Neuron (in vitro differentiated cells): ENCODE measurements around the gene KIAA0825.
"Not testable (repeated sequence)": the region's sequence is repeated elsewhere in the genome, so short reads cannot be mapped to it uniquely, and the experiment has no call there.

Source experiments
- H2AFZ ChIP-seq: one replicate; pipeline ENCODE4 v1.6.1; 2013; ENCODE audit warnings: low read depth, mild to moderate bottlenecking, inconsistent platforms, low read length, moderate library complexity
- H3K27me3 ChIP-seq: one replicate; pipeline ENCODE4 v1.6.1; 2013; ENCODE audit warnings: low read length; ENCODE audit not compliant: insufficient read depth
- H3K36me3 ChIP-seq: one replicate; pipeline ENCODE4 v1.6.1; 2013; ENCODE audit warnings: low read length; ENCODE audit not compliant: insufficient read depth
- H3K4me1 ChIP-seq: one replicate; pipeline ENCODE4 v1.6.1; 2013; ENCODE audit warnings: low read length; ENCODE audit not compliant: insufficient read depth
- H3K4me3 ChIP-seq: 2 replicates; pipeline ENCODE4 v1.5.1; 2013; ENCODE audit warnings: mild to moderate bottlenecking, low read length, moderate library complexity
- H3K9me3 ChIP-seq: one replicate; pipeline ENCODE4 v1.6.1; 2013; ENCODE audit warnings: low read length

Gene KIAA0825

DNA sequence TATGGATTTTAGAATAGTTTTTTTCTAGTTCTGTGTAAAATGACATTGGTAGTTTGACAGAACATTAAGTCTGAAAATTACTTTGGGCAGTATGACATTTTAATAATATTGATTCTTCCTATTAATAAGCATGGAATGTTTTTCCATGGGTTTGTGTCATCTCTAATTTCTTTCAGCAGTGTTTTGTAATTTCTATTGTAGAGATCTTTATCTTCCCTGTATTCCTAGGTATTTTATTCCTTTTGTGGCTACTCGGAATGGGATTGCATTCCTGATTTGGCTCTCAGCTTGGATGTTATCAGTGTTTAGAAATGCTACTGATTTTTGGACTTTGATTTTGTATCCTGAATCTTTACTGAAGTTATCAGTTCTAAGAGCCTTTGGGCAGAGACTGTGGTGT lies 420.4 kb downstream of the KIAA0825 start:
- Histone ChIP-seq H2AFZ (no peak overlapping the region), H3K9me3 (no peaks in the 10 kb centered on the region), H3K27me3 (no peaks in the 10 kb centered on the region), H3K4me3 (no peak overlapping the region), H3K36me3 (no peaks in the 10 kb centered on the region), H3K4me1 (no peaks in the 10 kb centered on the region)

DNA sequence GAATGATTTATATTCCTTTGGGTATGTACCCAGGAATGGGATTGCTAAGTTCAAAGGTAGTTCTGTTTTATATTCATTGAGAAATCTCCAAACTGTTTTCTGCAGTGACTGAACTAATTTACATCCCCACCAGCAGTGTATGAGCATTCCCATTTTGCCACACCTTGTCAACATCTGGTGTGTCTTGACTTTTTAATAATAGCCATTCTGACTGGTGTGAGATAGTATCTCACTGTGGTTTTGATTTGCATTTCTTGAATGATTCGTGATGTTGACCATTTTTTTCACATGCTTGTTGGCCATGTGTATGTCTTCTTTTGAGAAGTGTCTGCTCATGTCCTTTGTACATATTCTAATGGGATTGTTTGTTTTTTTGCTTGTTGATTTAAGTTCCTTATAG lies 421.5 kb downstream of the KIAA0825 start:
- Histone ChIP-seq H3K9me3 (no peaks in the 10 kb centered on the region), H3K27me3 (no peaks in the 10 kb centered on the region), H3K4me1 (peaks cover 3% of the 10 kb centered on the region), H2AFZ (no peak overlapping the region), H3K36me3 (no peaks in the 10 kb centered on the region), H3K4me3 (no peak overlapping the region)

DNA sequence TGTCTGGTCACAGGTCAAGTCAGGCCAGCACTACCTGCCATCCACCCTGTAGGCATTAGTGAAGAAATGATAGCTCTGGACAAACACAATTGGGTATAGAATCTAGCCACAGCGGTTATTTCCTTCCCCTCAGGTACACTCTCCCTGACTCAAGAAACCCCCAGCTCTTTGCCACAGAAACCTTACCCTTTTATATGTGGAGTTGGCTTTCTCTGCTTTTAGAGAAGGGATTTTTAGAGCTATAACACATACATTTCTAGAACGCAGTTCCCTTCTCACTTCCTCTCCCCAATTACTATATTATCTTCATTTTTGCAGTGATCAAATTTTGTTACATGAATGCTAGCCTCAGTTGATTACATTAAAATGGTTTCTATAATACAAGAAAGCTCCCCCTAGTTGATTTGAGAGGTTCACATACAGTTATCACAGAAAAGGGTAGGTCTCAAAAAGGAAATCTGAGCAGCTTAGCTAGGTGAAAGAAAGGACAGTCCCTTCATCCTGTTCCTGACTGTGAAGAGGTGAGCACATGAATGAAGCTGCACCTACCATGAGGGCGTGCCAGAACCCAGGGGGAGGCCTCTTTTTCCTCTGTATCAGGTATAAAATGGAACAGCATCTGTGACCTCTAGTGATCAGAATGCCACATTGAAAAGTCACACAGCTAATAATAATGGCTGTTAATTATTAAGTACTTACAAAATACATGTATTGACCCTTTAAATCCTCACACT lies 425.6 kb downstream of the KIAA0825 start:
- Histone ChIP-seq H3K9me3 (no peaks in the 10 kb centered on the region), H3K4me1 (peaks cover 15% of the 10 kb centered on the region), H3K36me3 (no peaks in the 10 kb centered on the region), H2AFZ (no peak overlapping the region), H3K27me3 (no peaks in the 10 kb centered on the region), H3K4me3 (no peak overlapping the region)

DNA sequence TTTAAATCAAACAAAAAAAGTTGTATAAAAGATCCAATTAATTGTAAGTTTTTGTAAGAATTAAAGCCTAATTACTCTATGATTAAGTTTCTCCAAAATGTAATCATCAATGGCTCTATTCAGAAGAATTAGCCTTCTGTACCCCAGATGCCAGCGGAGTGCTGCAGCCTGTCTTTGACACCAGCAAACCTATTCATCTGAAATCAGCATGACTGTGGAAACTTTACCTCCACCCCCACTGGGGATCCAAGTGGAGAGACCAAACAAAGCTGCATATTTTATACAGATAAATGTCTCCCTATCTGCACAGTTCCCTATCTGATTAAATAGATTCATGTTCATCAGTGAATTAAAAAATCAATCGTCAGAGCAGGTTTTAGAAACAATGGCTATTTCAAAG lies 426.8 kb downstream of the KIAA0825 start:
- no peak overlapping the region for H3K4me3 ChIP-seq
- H3K36me3 ChIP-seq, result no peaks in the 10 kb centered on the region
- H3K4me1 ChIP-seq, result peaks cover 15% of the 10 kb centered on the region

DNA sequence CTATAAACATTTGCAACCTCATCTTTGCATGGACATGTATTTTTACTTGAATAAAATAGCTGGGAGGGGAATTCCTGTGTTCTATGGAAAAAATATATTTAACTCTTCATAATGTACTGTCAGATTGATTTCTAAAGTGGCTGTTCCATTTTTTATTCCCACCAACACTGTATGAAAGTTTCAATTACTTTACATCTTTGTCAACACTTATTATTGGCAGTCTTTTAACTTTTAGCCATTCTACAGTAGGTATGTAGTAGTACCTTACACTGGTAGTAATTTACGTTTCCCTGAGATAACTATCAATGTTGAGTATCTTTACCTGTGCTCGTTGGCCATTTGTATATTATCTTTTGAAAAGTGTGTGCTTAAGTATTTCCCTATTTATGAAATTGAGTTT lies 429.7 kb downstream of the KIAA0825 start:
- Histone ChIP-seq H3K4me1 (peaks cover 15% of the 10 kb centered on the region), H3K9me3 (no peaks in the 10 kb centered on the region), H3K36me3 (no peaks in the 10 kb centered on the region), H3K4me3 (no peak overlapping the region), H2AFZ (no peak overlapping the region), H3K27me3 (no peaks in the 10 kb centered on the region)

More for the DNA sequence above, 426.8 kb downstream of the KIAA0825 start:
- Histone ChIP-seq H3K27me3 (no peaks in the 10 kb centered on the region), H2AFZ (no peak overlapping the region), H3K9me3 (no peaks in the 10 kb centered on the region)

DNA sequence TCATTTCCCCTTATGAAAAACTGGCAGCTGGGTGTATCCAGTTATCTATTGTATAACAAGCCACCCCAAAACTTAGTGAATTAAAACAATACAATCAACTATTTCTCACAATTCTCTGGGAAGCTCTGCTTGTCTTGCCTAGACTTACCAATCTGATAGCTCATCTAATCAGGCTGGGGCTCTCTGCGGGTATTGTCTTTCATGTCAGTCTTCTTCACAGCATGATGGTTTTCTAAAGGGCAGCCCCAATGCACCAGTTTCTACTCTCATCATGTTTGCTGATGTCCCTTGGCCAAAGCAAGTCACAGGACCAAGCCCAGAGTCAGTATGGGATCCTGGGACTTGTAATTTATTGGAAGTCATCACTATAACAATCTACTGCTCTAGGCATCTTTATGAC lies 433.5 kb downstream of the KIAA0825 start:
- Histone ChIP-seq H3K27me3 (no peaks in the 10 kb centered on the region), H3K36me3 (no peaks in the 10 kb centered on the region), H2AFZ (no peak overlapping the region), H3K4me1 (no peaks in the 10 kb centered on the region), H3K9me3 (no peaks in the 10 kb centered on the region), H3K4me3 (no peak overlapping the region)

DNA sequence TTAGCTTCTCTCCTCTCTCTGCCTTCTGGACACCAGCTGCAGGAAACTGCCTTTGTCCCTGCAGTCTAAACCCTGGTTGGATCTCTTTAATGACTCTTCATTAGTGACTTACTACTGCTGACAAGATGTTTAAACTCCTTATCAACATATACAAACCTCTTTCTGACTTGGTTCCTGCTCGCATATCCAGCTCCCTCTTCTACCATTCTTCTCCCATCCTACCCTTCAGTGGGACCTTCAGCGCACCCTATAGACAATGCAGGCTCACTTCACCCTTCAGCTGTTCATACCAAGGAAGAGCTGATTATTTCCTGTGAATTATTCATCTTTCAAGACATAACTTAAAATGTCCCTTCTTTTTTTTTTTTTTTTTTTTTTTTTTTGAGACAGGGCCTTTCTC lies 436.5 kb downstream of the KIAA0825 start:
- Histone ChIP-seq H3K4me3 (no peak overlapping the region), H3K27me3 (no peaks in the 10 kb centered on the region), H3K4me1 (no peaks in the 10 kb centered on the region), H3K36me3 (no peaks in the 10 kb centered on the region), H3K9me3 (no peaks in the 10 kb centered on the region), H2AFZ (no peak overlapping the region)

DNA sequence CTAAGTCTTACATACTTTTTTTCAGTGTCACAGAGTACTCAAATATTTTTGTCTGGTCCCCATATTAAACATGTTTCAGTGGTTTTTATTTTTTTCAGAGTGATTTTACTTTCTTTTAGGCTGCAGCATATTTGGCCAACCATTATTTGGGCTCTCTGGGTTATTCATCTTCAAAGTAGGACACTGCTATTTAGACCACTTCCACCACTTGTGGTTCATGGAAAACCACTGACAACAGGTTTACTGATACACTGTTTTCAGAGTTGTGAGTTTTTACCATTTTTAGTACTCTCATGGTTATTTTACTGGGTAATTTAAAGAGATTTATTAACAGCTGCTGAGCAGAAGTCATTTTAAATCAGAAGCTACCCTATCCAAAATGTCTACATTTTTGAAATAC lies 437.6 kb downstream of the KIAA0825 start:
- no peaks in the 10 kb centered on the region for H3K9me3 ChIP-seq
- no peaks in the 10 kb centered on the region for H3K4me1 ChIP-seq

DNA sequence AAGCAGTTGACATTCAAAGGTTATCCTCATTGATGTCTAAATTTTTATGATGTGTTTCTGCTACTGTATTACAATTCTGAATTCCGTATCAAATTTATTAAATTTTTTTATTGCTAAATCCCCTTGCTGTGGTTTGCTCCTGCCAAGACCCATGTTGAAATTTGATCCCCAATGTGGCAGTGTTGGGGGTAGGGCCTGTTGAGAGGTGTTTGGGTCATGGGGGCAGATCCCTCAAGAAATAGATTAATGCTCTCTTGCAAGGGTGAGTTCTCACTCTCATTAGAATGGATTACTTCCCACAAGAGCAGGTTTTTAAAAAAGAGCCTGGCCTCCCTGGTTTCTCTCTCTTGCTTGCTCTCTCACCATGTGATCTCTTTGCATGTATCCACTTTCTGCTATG lies 442.5 kb downstream of the KIAA0825 start:
- H3K36me3 ChIP-seq, result no peaks in the 10 kb centered on the region
- peaks cover 3% of the 10 kb centered on the region for H3K4me1 ChIP-seq
- no peaks in the 10 kb centered on the region for H3K9me3 ChIP-seq
- H3K27me3 ChIP-seq, result no peaks in the 10 kb centered on the region
- no peak overlapping the region for H2AFZ ChIP-seq
- H3K4me3 ChIP-seq, result no peak overlapping the region

More for the DNA sequence above, 437.6 kb downstream of the KIAA0825 start:
- no peak overlapping the region for H3K4me3 ChIP-seq
- H3K27me3 ChIP-seq, result no peaks in the 10 kb centered on the region
- H2AFZ ChIP-seq, result no peak overlapping the region
- no peaks in the 10 kb centered on the region for H3K36me3 ChIP-seq

DNA sequence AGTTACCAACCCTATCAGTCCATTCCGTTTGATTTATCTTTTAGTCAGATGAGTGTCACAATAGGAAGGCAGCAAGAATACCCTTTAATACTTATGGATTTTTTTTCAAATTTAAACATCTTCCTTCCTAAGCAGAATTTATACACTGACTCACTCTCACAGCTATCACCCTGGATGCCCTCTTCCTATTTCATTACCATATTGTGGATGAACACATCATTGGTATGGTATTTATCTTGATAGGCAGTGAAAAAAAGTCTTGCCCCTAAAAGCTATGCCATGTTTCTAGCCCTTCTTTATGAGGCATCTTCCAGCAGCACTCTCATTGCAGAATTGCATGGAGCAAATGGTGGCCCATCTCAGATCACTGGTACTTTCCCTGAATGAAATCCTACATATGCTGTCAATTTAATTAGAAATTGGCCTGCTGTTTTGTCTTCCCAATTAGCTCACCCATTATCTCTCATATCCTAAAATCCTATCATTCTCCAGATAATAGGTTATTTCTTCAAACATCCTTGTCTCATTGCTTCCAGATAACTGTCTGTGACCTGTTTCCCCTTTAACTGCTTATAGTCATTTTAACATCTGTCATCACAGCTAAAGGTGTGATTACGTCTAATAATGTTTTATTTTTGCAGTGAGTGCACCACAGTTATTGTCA lies 443.5 kb downstream of the KIAA0825 start:
- peaks cover 3% of the 10 kb centered on the region for H3K4me1 ChIP-seq
- H3K9me3 ChIP-seq, result no peaks in the 10 kb centered on the region
- H3K36me3 ChIP-seq, result no peaks in the 10 kb centered on the region
- H3K4me3 ChIP-seq, result no peak overlapping the region
- no peak overlapping the region for H2AFZ ChIP-seq
- H3K27me3 ChIP-seq, result no peaks in the 10 kb centered on the region

DNA sequence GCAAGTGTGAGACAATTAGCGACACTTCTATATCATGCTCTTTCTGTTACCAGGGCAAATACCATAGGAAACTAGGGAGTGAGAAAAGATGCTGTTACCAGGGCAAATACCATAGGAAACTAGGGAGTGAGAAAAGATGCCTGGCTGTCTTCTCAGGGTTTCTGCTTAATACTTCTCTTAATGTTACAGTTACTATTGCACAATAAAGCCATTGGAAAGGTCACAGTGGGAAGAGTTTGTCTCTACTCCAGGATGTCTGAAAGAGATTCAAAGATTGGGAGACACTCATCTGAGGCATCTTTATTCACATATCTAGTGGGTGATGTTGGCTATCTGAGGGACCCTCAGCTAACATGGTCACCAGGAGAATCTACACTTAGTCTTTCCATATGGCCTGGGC lies 445.3 kb downstream of the KIAA0825 start:
- H3K36me3 ChIP-seq, result no peaks in the 10 kb centered on the region
- no peak overlapping the region for H3K4me3 ChIP-seq
- no peaks in the 10 kb centered on the region for H3K27me3 ChIP-seq
- no peaks in the 10 kb centered on the region for H3K9me3 ChIP-seq
- H3K4me1 ChIP-seq, result peaks cover 3% of the 10 kb centered on the region
- no peak overlapping the region for H2AFZ ChIP-seq

DNA sequence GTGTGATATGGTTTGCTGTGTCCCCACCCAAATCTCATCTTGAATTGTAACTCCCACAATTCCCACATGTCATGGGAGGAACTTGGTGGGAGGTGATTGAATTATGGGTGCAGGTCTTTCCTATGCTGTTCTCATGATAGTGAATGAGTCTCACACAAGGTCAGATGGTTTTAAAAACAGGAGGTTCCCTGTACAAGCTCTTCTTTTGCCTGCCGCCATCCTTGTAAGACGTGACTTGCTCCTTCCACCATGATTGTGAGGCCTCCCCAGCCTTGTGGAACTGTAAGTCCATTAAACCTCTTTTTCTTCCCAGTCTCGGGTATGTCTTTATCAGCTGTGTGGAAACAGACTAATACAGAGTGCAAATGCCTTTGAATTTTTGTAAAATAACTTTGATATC lies 447.3 kb downstream of the KIAA0825 start:
- not testable (repeated sequence) for H3K27me3 ChIP-seq, H3K4me3 ChIP-seq, H3K9me3 ChIP-seq, H3K4me1 ChIP-seq, H2AFZ ChIP-seq, H3K36me3 ChIP-seq

DNA sequence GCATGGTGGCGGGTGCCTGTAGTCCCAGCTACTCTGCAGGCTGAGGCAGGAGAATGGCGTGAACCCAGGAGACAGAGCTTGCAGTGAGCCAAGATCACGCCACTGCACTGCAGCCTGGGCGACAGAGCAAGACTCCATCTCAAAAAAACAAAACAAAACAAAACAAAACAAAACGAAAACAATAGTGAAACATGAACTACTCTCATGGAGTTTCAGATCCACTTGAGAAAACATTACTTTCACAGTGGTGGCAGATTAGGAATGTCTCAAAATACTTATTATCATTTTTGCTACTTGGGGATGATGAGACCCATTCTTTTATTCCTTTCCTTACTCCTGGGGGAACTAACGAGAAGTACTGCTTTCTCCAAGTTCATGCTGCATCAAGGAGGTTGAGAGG lies 448.2 kb downstream of the KIAA0825 start:
- H3K27me3 ChIP-seq, H3K4me3 ChIP-seq, H3K36me3 ChIP-seq, H3K9me3 ChIP-seq, H2AFZ ChIP-seq, H3K4me1 ChIP-seq: not testable (repeated sequence)

DNA sequence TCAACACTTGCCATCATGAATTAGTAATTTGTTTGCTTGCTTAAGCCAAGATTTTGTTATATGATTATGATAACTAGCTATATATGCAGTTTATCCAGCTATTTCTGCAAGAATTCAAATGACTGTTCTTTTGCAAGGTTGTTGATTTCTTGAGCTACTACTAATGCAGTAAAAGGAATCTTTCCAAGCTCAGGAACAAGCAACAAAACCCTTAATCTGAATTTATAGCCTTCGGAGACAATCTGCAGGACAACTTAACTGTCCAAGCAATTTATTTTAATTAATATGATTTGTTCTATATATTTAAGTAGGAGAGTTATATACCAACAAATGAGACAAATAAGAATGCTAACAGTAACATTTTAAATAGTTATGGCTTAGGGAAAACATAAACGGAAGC lies 450.3 kb downstream of the KIAA0825 start:
- no peaks in the 10 kb centered on the region for H3K36me3 ChIP-seq
- no peak overlapping the region for H3K4me3 ChIP-seq
- H2AFZ ChIP-seq, result no peak overlapping the region
- no peaks in the 10 kb centered on the region for H3K4me1 ChIP-seq
- no peaks in the 10 kb centered on the region for H3K27me3 ChIP-seq
- no peaks in the 10 kb centered on the region for H3K9me3 ChIP-seq
